Stomach (tissue), 9 donors: ENCODE measurements around the gene SYT7. TPM values are rescaled to one million over a fixed set of nuclear protein-coding genes. Genes with fewer than 3 reads are reported as not detected.
A peak's percentile ranks its signal among the peaks of the same experiment; 100 is the strongest.

Experiments used
- DNase-seq, 2 donors: peaks; one replicate each; pipeline versions ENCODE4 v3.0.0 to v3.0.0-alpha.2; 2013 to 2019
- H3K27ac ChIP-seq, 5 donors: fragments of 200-600 bp in 4 of 5; sonication (generic) in 4 of 5; one replicate each; pipeline ENCODE4 v1.5.1; 2013 to 2019; ENCODE audit warnings: mild to moderate bottlenecking in 1 of 5, moderate library complexity in 1 of 5
- H3K27me3 ChIP-seq, 3 donors: fragments of 200-600 bp; sonication (generic); one replicate each; pipeline ENCODE4 v1.5.1; 2017 to 2019; ENCODE audit warnings: mixed run types in 1 of 3
- H3K36me3 ChIP-seq, 4 donors: fragments of 200-600 bp; sonication (generic); 1 replicate in 3 of 4; 2 replicates in 1 of 4; pipeline ENCODE4 v1.5.1; 2016 to 2019
- H3K4me1 ChIP-seq, 4 donors: fragments of 200-600 bp; sonication (generic); one replicate each; pipeline ENCODE4 v1.5.1; 2016 to 2019
- H3K4me3 ChIP-seq, 4 donors: fragments of 200-600 bp; sonication (generic) in 3 of 4; one replicate each; pipeline ENCODE4 v1.5.1; 2016 to 2019; ENCODE audit warnings: mild to moderate bottlenecking in 1 of 4
- H3K9me3 ChIP-seq, 4 donors: fragments of 200-600 bp; sonication (generic); one replicate each; pipeline ENCODE4 v1.5.1; 2016 to 2019
- CTCF ChIP-seq, 7 experiments: fragments of 450-650 bp in 4 of 7; fragments of 200-600 bp in 3 of 7; sonication (generic) in 3 of 7; IDR thresholded peaks; one replicate each; pipeline ENCODE4 v1.5.1; 2016 to 2019; ENCODE audit warnings: antibody characterized with exemption in 7 of 7, control low read depth in 2 of 7, mild to moderate bottlenecking in 1 of 7
- EP300 ChIP-seq: sonication (generic); formaldehyde crosslinking; IDR thresholded peaks from one replicate; pipeline ENCODE4 v1.6.1; 2017; ENCODE audit warnings: antibody characterized with exemption
- POLR2A ChIP-seq, 4 donors: fragments of 450-650 bp; IDR thresholded peaks; one replicate each; pipeline ENCODE4 v1.6.1; 2016; ENCODE audit warnings: antibody characterized with exemption in 4 of 4, control low read depth in 2 of 4, mild to moderate bottlenecking in 1 of 4, moderate library complexity in 1 of 4
- POLR2AphosphoS5 ChIP-seq, 3 donors: sonication (generic); formaldehyde crosslinking; IDR thresholded peaks; one replicate each; pipeline ENCODE4 v1.6.1; 2016; ENCODE audit warnings: antibody characterized with exemption in 3 of 3
- WGBS, 5 donors: extraction: QIAGEN DNeasy Blood & Tissue Kit in 3 of 5; methylation state at CpG; one replicate each; pipeline versions ENCODE4 v1.1.5 to v1.1.7; 2013 to 2018; 5-methylcytosine and 5-hydroxymethylcytosine counted together
- intact Hi-C: fragments of 100-400 bp; cut with DNase I; formaldehyde crosslinking; loops from one replicate; pipeline ENCODE4 v1.15.1; 2023; ENCODE audit warnings: low total_unique reads
- polyA plus RNA-seq, 3 donors: library from polyadenylated mRNA; stranded (reverse); fragments of 200-250 nt; gene quantifications; one replicate each; pipeline ENCODE4 v1.2.3, GENCODE V29; 2013
- total RNA-seq, 5 donors: library from RNA; depleted of rRNA; stranded (reverse); fragments of >200 nt; gene quantifications; one replicate each; pipeline versions ENCODE4 v1.1.0 to v1.2.3, GENCODE V29; 2014 to 2016
- donor health status: healthy with polysubstance abuse.
- donor health status: Bipolar disorder and iron deficiency.
- donor health status: healthy.

Gene SYT7
- total and polyA plus RNA-seq, 8 donors, result 0.92 to 8.4 (median 1.4) TPM; not detected in 1

DNA sequence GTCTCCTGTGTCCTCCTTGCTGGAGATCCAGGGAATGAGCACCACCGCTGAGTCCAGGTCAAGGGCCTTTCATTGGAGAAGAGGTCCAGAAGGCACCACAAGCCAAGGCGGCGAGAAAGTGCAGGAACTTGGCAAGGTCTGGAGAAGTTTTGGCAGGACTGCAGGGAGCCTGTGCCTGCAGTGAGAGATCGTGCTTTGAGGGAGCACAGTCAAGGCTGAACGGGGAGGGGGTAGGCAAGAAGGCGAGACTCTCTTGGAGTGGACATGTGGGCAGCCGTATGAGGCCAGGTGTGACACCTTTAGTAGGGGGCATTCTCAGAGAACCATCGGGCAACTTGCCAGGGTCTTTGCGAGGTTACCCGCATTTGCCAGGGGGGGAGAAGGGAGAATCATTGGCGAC, 41.9 kb downstream of the SYT7 start:
- Histone ChIP-seq H3K27ac (no peak overlapping the region), H3K4me1 (peaks cover 0 to 29% (median 17%) of the 10 kb centered on the region in 4 donors), H3K27me3 (peaks cover 0 to 35% (median 0%) of the 10 kb centered on the region in 3 donors), H3K9me3 (no peaks in the 10 kb centered on the region), H3K36me3 (no peaks in the 10 kb centered on the region), H3K4me3 (no peak overlapping the region)
- TF ChIP-seq POLR2AphosphoS5 (IDR thresholded peaks at IDR 0.05) (no peak), CTCF (IDR thresholded peaks at IDR 0.05) (no peak), EP300 (no peak), POLR2A (IDR thresholded peaks at IDR 0.05) (no peak)
- intact Hi-C loops, result no loop called here
- 62 to 81% (median 65%) methylated on average over 11 of the region's 11 CpGs for WGBS, 5 donors
- peak in 1 of 2 donors; percentile 29 for DNase-seq

GRCh38 chr11:61538636-61538961, 42.3 kb downstream of the SYT7 start:
- H3K4me1 ChIP-seq, result peaks cover 0 to 29% (median 17%) of the 10 kb centered on the region in 4 donors
- H3K27me3 ChIP-seq, result peaks cover 0 to 38% (median 0%) of the 10 kb centered on the region in 3 donors
- intact Hi-C loops, result no loop called here
- TF ChIP-seq POLR2A (IDR thresholded peaks at IDR 0.05) (no peak), EP300 (no peak), POLR2AphosphoS5 (IDR thresholded peaks at IDR 0.05) (no peak), CTCF (IDR thresholded peaks at IDR 0.05) (no peak)
- no peak overlapping the region for H3K4me3 ChIP-seq
- WGBS, 5 donors, result 67 to 75% (median 73%) methylated on average over 3 to 9 of the region's 9 CpGs
- no peak overlapping the region for H3K27ac ChIP-seq
- no peaks in the 10 kb centered on the region for H3K9me3 ChIP-seq
- no peaks in the 10 kb centered on the region for H3K36me3 ChIP-seq
- no peak for DNase-seq

DNA sequence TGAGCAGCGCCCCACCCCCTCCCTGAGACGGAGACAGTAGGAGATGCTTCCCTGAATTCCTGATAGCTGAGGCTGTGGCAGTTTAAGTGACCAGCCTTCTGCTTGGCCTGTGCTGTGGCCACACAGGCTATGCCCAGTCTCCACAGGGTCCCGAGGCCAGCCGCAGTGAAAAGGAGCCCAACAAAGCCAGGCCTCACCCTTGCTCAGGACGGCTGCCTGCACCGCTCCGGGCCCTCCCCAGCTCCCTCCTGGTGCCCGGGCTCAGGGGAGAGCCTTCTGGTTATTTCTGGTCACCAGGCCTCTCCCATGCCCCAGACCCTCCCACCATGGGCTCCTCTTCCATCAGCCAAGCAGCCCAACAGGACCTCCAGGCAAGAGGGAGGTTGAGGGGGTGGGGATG, 43.5 kb downstream of the SYT7 start:
- peaks cover 0 to 29% (median 21%) of the 10 kb centered on the region in 4 donors for H3K4me1 ChIP-seq
- H3K9me3 ChIP-seq, result no peaks in the 10 kb centered on the region
- H3K36me3 ChIP-seq, result no peaks in the 10 kb centered on the region
- H3K4me3 ChIP-seq, result no peak overlapping the region
- TF ChIP-seq POLR2AphosphoS5 (IDR thresholded peaks at IDR 0.05) (no peak), CTCF (IDR thresholded peaks at IDR 0.05) (no peak), EP300 (no peak), POLR2A (IDR thresholded peaks at IDR 0.05) (no peak)
- 88 to 98% (median 94%) methylated on average over 7 to 8 of the region's 8 CpGs for WGBS, 5 donors
- no peak for DNase-seq
- intact Hi-C loops, result no loop called here
- H3K27ac ChIP-seq, result no peak overlapping the region
- peaks cover 0 to 48% (median 0%) of the 10 kb centered on the region in 3 donors for H3K27me3 ChIP-seq

DNA sequence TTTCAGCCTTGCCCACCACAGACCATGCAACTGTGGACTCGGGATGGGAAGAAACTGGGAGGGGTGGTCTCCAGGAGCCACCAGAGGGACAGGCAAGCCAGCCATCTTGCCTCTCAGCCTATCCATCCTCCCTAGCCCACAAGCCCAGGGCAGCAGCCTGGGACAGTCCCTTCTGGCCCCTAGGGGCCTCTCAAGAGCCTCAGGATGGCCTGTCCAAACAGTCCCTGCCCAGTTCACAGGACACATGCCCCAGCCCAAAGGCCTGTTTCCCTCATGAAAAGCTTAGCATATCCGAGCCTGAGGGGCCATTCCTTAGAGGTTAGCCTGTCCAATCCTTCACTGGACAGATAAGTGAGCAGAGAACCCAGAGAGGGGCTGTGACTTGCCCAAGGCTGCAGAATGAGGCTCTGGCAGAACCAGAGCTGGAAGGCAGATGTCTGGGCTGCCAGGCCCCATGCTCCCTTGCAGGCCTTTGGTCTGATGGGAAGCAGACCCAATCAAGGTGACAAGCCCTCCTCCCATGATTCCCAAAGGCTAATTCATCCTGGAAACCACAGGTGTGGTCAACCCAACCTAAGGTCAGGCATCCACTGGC, 44.1 kb downstream of the SYT7 start:
- H3K27me3 ChIP-seq, result peaks cover 0 to 53% (median 0%) of the 10 kb centered on the region in 3 donors
- no peaks in the 10 kb centered on the region for H3K9me3 ChIP-seq
- no peak for TF ChIP-seq POLR2A (IDR thresholded peaks at IDR 0.05)
- TF ChIP-seq POLR2AphosphoS5 (IDR thresholded peaks at IDR 0.05), result no peak
- no peak for TF ChIP-seq CTCF (IDR thresholded peaks at IDR 0.05)
- no peak for TF ChIP-seq EP300
- DNase-seq, result no peak
- H3K36me3 ChIP-seq, result no peaks in the 10 kb centered on the region
- H3K27ac ChIP-seq, result no peak overlapping the region
- peaks cover 0 to 29% (median 18%) of the 10 kb centered on the region in 4 donors for H3K4me1 ChIP-seq
- intact Hi-C loops, result no loop called here
- WGBS, 5 donors, result 80 to 86% (median 85%) methylated on average over 1 to 2 of the region's 2 CpGs
- H3K4me3 ChIP-seq, result no peak overlapping the region
